Activated B cell treated with CpG ODN at 0.5 μM for 24 hours (primary cell): ENCODE measurements around the gene NAA80. TPM values are rescaled to one million over a fixed set of nuclear protein-coding genes. Genes with fewer than 3 reads are reported as not detected.

ENCODE experiments used
- ATAC-seq: fragments of 200-7000 bp; cut with Tn5 transposase; one replicate; pipeline ENCODE4 v1.10.0; 2021; ENCODE audit warnings: low read depth, mild to moderate bottlenecking, moderate library complexity
- CTCF ChIA-PET: fragments of 350-600 bp; sonication (Branson Sonifier 250); formaldehyde crosslinking; loops from one replicate; lab custom pipeline; 2021; ENCODE audit warnings: antibody characterized with exemption; lab: Charles Lee
- POLR2A ChIA-PET: fragments of 350-600 bp; sonication (Branson Sonifier 250); formaldehyde crosslinking; loops from one replicate; lab custom pipeline; 2021; ENCODE audit warnings: antibody characterized with exemption; lab: Charles Lee
- DNase-seq: peaks from one replicate; pipeline ENCODE4 v3.0.0; 2022
- H3K27ac Mint-ChIP-seq: one replicate; pipeline ENCODE4 v1.8.0; 2020; ENCODE audit warnings: mixed read lengths
- H3K27me3 Mint-ChIP-seq: one replicate; pipeline ENCODE4 v1.8.0; 2021; ENCODE audit warnings: mixed read lengths
- H3K36me3 Mint-ChIP-seq: one replicate; pipeline ENCODE4 v1.8.0; 2021; ENCODE audit warnings: low read depth, mixed read lengths
- H3K4me1 Mint-ChIP-seq: one replicate; pipeline ENCODE4 v1.8.0; 2021; ENCODE audit warnings: mixed read lengths
- H3K4me3 Mint-ChIP-seq: one replicate; pipeline ENCODE4 v1.8.0; 2020; ENCODE audit warnings: mild to moderate bottlenecking, mixed read lengths
- H3K9me3 Mint-ChIP-seq: one replicate; pipeline ENCODE4 v1.8.0; 2020; ENCODE audit warnings: mixed read lengths
- CTCF ChIP-seq: fragments of 200-600 bp; IDR thresholded peaks from one replicate; pipeline ENCODE4 v1.8.0; 2022; ENCODE audit warnings: antibody characterized with exemption, mild to moderate bottlenecking
- intact Hi-C: fragments of 100-400 bp; cut with micrococcal nuclease; formaldehyde crosslinking; loops from one replicate; pipeline ENCODE4 v1.15.1; 2024
- total RNA-seq: library from RNA; stranded (reverse); gene quantifications from 2 replicates; pipeline ENCODE4 v1.2.3, GENCODE V29; 2022

NAA80 gene
- total RNA-seq, 1 donor from 2014 or later, result 24.8 TPM

GRCh38 chr3:50265571-50265970 is 33.6 kb downstream of the NAA80 start:
- Mint-ChIP-seq H3K4me1 (no peaks in the 10 kb centered on the region), H3K27me3 (peaks cover 16% of the 10 kb centered on the region), H3K4me3 (no peak overlapping the region), H3K9me3 (no peaks in the 10 kb centered on the region), H3K27ac (no peak overlapping the region), H3K36me3 (no peaks in the 10 kb centered on the region)
- no peak for TF ChIP-seq CTCF
- ATAC-seq (no peak), DNase-seq (no peak)
- ChIA-PET POLR2A (no interaction called here), CTCF (no interaction called here)
- intact Hi-C loops, result no loop called here

DNA sequence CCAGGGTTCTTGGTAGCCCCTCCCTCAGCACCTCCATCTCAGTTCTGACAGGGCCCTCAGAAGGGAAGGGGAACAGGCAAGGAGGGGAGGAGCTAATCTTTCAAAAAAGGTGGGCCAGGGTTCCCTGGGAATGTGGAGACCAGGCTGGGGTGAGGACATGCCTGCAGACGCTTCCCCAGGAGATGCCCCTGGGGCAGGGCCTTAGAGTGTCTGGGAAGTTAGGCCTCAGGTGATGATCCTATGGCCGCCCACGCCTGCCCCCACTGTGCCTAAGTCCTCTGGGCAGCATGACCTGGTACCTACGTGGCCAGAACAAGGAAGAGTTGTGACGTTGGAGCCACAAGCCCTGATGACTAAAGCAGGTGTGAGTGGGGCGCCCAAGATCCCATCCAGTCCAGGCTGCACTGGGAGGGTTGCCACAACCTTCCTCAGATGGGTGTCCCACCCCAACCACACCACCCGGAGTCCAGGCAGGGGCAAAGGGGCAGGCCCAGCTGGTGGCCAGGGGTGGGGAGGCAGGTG is 34.2 kb downstream of the NAA80 start:
- Mint-ChIP-seq H3K27ac (no peak overlapping the region), H3K4me3 (no peak overlapping the region), H3K36me3 (no peaks in the 10 kb centered on the region), H3K27me3 (peaks cover 16% of the 10 kb centered on the region), H3K9me3 (no peaks in the 10 kb centered on the region), H3K4me1 (no peaks in the 10 kb centered on the region)
- ATAC-seq (no peak), DNase-seq (no peak)
- no peak for TF ChIP-seq CTCF
- ChIA-PET CTCF (no interaction called here), POLR2A (no interaction called here)
- intact Hi-C loops, result no loop called here

DNA sequence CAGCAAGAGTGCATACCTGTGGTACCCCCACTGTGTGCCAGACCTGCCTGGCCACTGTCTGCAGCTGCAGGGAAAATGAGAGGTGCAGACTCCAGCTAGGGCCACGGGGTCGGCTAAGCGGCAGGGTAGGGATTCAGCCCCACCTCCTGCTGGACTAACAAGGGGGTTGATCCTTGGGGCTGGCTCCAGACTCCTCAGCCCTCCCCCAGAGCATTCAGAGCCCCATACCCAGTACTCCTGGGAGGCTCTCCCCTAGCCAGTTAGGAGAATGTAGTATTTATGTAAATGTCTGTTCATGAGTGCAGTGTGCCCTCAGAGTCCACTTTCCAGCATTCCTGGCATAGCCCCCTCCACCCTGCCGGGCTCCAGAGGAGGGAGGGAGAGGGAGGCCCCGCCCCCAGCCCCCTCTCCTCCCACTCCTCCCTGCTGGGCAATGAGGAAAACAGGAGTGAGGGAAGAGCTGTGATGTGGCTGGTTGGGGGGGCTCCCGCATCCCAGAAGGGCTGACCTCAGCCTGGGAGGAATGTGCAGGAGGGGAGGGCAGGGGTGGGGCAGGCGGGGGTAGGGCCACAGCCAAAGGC is 34.7 kb downstream of the NAA80 start:
- CTCF ChIA-PET, result interaction anchor here (0.9 to 1.6 kb wide), 2 partner anchors 38 to 70 kb away, joined by 3 to 6 read pairs; no protein-coding TSS in a partner anchor

GRCh38 chr3:50263478-50264382 is 35.5 kb downstream of the NAA80 start:
- H3K27ac Mint-ChIP-seq, result no peak overlapping the region

More for the DNA sequence above, 34.7 kb downstream of the NAA80 start:
- DNase-seq (no peak), ATAC-seq (no peak)
- no peaks in the 10 kb centered on the region for H3K9me3 Mint-ChIP-seq
- POLR2A ChIA-PET, result no interaction called here
- no peak overlapping the region for H3K4me3 Mint-ChIP-seq
- H3K27ac Mint-ChIP-seq, result no peak overlapping the region
- peaks cover 4% of the 10 kb centered on the region for H3K4me1 Mint-ChIP-seq
- no peaks in the 10 kb centered on the region for H3K36me3 Mint-ChIP-seq
- TF ChIP-seq CTCF, result no peak
- H3K27me3 Mint-ChIP-seq, result peaks cover 16% of the 10 kb centered on the region
- intact Hi-C loops, result no loop called here

More at GRCh38 chr3:50263478-50264382, 35.5 kb downstream of the NAA80 start:
- POLR2A ChIA-PET, result interaction anchor here (0.5 to 0.7 kb wide), 3 partner anchors 16 to 189 kb away, joined by 3 to 11 read pairs (median 3); no protein-coding TSS in a partner anchor
- Mint-ChIP-seq H3K27me3 (peaks cover 16% of the 10 kb centered on the region), H3K36me3 (peaks cover 3% of the 10 kb centered on the region), H3K4me3 (no peak overlapping the region), H3K4me1 (peaks cover 4% of the 10 kb centered on the region), H3K9me3 (no peaks in the 10 kb centered on the region)
- CTCF ChIA-PET, result interaction anchor here (0.9 to 1.6 kb wide), 2 partner anchors 37 to 69 kb away, joined by 3 to 6 read pairs; no protein-coding TSS in a partner anchor
- ATAC-seq, result no peak
- intact Hi-C loops, result no loop called here
- TF ChIP-seq CTCF, result no peak
- DNase-seq, result no peak
